Esophagus muscularis mucosa (tissue), 3 donors: ENCODE data around the gene LMX1B.

Source experiments
- CTCF ChIP-seq, 3 experiments: fragments of 200-600 bp in 2 of 3; fragments of 450-650 bp in 1 of 3; sonication (generic) in 2 of 3; IDR thresholded peaks; one replicate each; pipeline ENCODE4 v1.5.1; 2017 to 2019; ENCODE audit warnings: antibody characterized with exemption in 3 of 3, mild to moderate bottlenecking in 2 of 3, moderate library complexity in 1 of 3
- POLR2AphosphoS5 ChIP-seq, 2 donors: sonication (generic); formaldehyde crosslinking; IDR thresholded peaks; one replicate each; pipeline ENCODE4 v1.6.1; 2017; ENCODE audit warnings: antibody characterized with exemption in 2 of 2

- no peak for TF ChIP-seq POLR2AphosphoS5 (IDR thresholded peaks at IDR 0.05)
- no peak for TF ChIP-seq CTCF (IDR thresholded peaks at IDR 0.05)
These were observed 44.7 kb upstream of the LMX1B start for GRCh38 chr9:126569036-126569435.
